GM06990 (cell line): Measurements from ENCODE around the gene NUFIP2.
"Not testable (repeated sequence)": the region's sequence is repeated elsewhere in the genome, so short reads cannot be mapped to it uniquely, and the experiment has no call there.

Source experiments
- DNase-seq: peaks from one replicate; pipeline ENCODE4 v3.0.0-alpha.2; 2011; ENCODE audit not compliant: insufficient read length; ENCODE audit errors: extremely low read depth
- H3K27me3 ChIP-seq: replicated peaks from 2 replicates; pipeline ENCODE4 v1.6.0; 2011; ENCODE audit warnings: low read length; ENCODE audit not compliant: control insufficient read depth, insufficient read depth
- H3K36me3 ChIP-seq: 2 replicates; pipeline ENCODE4 v1.5.1; 2011; ENCODE audit warnings: low read length; ENCODE audit not compliant: control insufficient read depth, insufficient read depth
- H3K4me3 ChIP-seq: replicated peaks from 2 replicates; pipeline ENCODE4 v1.5.1; 2011; ENCODE audit warnings: low read depth, mild to moderate bottlenecking, control low read depth, low read length
- TF ChIP-seq, protein P1 (sequence below): IDR thresholded peaks from 2 replicates; pipeline ENCODE4 v1.5.1; 2011; ENCODE audit warnings: low read length, control low read depth, mild to moderate bottlenecking, inconsistent platforms; ENCODE audit not compliant: insufficient read depth, poor library complexity, severe bottlenecking

The NUFIP2 gene

DNA sequence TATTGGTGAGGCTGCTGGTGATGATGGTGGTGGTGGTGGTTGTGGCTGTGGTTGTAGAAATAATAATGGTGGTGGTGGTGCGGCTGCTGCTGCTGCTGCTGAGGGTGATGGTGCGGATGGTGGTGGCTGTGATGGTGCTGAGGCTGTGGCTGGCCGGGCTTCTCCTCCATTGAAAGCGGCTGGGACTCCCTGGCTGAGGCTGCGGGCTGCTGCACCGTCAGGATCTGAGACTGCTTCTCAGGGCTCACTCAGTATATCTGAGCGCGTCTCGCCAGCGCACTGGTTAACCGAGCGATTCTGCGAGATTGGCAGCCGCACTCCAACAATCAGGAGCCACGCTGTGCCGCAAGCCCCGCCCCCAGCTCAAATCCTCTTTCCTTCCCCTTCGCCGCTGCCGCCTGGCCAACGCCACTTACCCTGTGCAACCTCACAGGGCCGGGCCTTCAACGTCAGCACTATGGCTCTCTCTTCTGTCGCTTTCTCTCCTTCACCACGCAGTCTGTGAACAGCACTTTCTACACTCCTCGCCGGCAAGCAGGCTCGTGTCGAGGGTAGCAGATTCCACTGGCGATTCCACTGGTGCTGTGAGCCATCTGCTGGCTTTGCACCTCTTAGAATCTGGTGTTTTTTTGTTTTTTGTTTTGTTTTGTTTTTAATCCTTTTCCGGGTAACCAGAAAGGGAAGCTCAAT lies at the start of gene NUFIP2:
NUFIP2 (minus strand) TSS at position 259 of the 690 bp plus-strand sequence; CDS start at position 170, 89 bp downstream.
- peak; percentile 98 for DNase-seq
- H3K4me3 ChIP-seq = peak within 1 kb of the TSS; percentile 99
- TF ChIP-seq, protein P1, sequence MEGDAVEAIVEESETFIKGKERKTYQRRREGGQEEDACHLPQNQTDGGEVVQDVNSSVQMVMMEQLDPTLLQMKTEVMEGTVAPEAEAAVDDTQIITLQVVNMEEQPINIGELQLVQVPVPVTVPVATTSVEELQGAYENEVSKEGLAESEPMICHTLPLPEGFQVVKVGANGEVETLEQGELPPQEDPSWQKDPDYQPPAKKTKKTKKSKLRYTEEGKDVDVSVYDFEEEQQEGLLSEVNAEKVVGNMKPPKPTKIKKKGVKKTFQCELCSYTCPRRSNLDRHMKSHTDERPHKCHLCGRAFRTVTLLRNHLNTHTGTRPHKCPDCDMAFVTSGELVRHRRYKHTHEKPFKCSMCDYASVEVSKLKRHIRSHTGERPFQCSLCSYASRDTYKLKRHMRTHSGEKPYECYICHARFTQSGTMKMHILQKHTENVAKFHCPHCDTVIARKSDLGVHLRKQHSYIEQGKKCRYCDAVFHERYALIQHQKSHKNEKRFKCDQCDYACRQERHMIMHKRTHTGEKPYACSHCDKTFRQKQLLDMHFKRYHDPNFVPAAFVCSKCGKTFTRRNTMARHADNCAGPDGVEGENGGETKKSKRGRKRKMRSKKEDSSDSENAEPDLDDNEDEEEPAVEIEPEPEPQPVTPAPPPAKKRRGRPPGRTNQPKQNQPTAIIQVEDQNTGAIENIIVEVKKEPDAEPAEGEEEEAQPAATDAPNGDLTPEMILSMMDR = no peak

DNA sequence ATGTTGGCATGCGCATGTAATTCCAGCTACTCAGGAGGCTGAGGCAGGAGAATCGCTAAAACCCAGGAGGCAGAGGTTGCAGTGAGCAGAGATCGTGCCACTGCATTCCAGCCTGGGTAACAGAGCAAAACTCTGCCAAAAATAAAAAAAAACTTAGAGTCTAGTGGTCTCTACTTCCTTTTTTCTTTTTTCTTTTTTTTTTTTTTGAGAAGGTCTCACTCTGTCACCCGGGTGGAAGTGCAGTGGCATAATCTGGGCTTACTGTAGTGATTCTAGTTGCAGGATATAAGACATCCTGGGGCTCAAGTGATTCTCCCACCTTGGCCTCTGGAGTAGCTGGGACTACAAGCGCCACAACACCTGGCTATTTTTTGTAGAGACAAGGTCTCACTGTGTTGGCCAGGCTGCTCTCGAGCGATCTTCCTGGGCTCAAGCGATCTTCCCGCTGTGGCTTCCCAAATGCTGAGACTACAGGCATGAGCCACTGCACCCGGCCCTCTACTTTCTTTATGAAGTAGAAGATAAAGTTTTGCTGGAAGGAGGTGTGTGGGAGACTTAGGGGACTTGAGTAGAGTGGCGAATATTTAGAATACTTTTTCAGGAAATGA lies 48.3 kb upstream of the NUFIP2 start:
- Histone ChIP-seq H3K4me3 (no peak overlapping the region), H3K36me3 (no peaks in the 10 kb centered on the region), H3K27me3 (no peaks in the 10 kb centered on the region; the same call in 1 of the 2 replicates)
- no peak for DNase-seq
- TF ChIP-seq, protein P1 = no peak

More for the DNA sequence above, at the start of gene NUFIP2:
- Histone ChIP-seq H3K27me3 (no peaks in the 10 kb centered on the region), H3K36me3 (0 out of 2 replicates have a peak, but pooled peaks cover 1% of the 10 kb centered on the region)

- H3K27me3 ChIP-seq = no peaks in the 10 kb centered on the region; the same call in 1 of the 2 replicates
- H3K4me3 ChIP-seq = no peak overlapping the region
- TF ChIP-seq, protein P1 = no peak
- DNase-seq = no peak
- no peaks in the 10 kb centered on the region for H3K36me3 ChIP-seq
These were observed 47.8 kb upstream of the NUFIP2 start for GRCh38 chr17:29341726-29342125.

- H3K4me3 ChIP-seq, H3K36me3 ChIP-seq, DNase-seq, H3K27me3 ChIP-seq: not testable (repeated sequence)
These were observed 45.1 kb upstream of the NUFIP2 start for GRCh38 chr17:29339016-29339415.

- Histone ChIP-seq H3K4me3 (no peak overlapping the region), H3K36me3 (no peaks in the 10 kb centered on the region), H3K27me3 (no peaks in the 10 kb centered on the region)
- TF ChIP-seq, protein P1 = no peak
- no peak for DNase-seq
These were observed 37.7 kb upstream of the NUFIP2 start for GRCh38 chr17:29331708-29332085.

DNA sequence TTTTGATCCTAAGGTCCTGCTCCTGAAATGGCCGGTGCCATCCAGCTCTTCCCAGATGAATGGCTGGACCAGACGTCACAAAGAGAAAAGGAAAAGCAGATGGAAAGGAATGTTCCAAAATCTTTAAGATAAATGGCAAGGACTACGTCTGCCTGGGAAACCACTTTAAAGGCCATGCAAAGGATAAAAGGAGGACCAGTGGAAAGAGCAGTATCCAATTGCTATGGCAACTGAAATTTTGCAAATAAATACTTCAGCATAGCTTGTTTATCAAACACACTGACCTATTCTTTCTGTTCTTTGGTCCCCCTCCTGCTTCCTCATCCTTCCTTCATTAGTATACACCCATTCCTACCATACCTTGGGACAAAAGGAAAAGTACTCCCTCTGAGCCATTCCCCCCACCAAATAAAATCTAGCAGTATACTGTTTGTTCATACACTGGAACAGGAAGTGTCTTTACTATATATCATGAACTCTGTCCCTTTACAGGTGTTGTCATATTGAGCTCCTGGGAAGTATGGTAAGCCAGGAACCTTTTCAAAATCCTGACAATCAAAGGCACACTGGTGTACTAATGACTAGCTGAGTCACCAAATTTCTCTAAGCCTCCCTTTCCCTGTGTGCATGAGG lies 37.2 kb upstream of the NUFIP2 start:
- Histone ChIP-seq H3K4me3 (no peak overlapping the region), H3K27me3 (no peaks in the 10 kb centered on the region), H3K36me3 (no peaks in the 10 kb centered on the region)
- no peak for DNase-seq
- TF ChIP-seq, protein P1 = no peak
